Measurements from ENCODE around the gene KRT40.

DNA sequence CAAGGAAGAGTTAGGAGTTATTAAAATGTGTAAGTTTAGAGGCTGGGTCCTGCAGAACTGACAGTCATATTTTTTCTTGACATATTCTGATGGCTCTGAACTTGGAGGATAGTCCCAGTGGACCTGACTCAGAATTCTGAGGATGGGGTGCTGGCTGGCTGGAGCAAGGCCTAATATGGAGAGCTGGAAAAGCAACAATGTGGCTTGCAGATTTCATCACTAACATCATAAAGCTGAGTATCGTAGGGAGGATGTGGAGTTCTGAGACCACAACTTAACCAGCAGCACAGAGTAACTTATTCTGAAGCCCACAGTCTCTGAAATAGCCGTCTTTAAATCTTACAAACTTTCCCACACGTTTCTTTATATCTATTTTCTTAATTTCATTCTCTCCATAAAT, 40.6 kb upstream of the KRT40 start:
- TF ChIP-seq TARDBP (IDR thresholded peaks at IDR 0.05; ENCODE audit: borderline replicate concordance) (no peak), POLR2AphosphoS2 (IDR thresholded peaks at IDR 0.05; ENCODE audit: low read depth, low read length) (no peak), CREB1 (IDR thresholded peaks at IDR 0.05; ENCODE audit: low read depth) (no peak), NR2F1 (conservative IDR thresholded peaks at IDR 0.05) (no peak), RAD21 (IDR thresholded peaks at IDR 0.05; ENCODE audit: insufficient read depth, low read depth, low read length) (no peak), ZZZ3 (IDR thresholded peaks at IDR 0.05; ENCODE audit: control insufficient read depth, insufficient read length, low read depth) (no peak)
- TF ChIP-seq, protein P1, sequence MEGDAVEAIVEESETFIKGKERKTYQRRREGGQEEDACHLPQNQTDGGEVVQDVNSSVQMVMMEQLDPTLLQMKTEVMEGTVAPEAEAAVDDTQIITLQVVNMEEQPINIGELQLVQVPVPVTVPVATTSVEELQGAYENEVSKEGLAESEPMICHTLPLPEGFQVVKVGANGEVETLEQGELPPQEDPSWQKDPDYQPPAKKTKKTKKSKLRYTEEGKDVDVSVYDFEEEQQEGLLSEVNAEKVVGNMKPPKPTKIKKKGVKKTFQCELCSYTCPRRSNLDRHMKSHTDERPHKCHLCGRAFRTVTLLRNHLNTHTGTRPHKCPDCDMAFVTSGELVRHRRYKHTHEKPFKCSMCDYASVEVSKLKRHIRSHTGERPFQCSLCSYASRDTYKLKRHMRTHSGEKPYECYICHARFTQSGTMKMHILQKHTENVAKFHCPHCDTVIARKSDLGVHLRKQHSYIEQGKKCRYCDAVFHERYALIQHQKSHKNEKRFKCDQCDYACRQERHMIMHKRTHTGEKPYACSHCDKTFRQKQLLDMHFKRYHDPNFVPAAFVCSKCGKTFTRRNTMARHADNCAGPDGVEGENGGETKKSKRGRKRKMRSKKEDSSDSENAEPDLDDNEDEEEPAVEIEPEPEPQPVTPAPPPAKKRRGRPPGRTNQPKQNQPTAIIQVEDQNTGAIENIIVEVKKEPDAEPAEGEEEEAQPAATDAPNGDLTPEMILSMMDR (IDR thresholded peaks at IDR 0.05 in 2 of 3, conservative IDR thresholded peaks at IDR 0.05 in 1 of 3; ENCODE audit: control insufficient read depth in 2 of 3, extremely low read depth in 1 of 3, insufficient read depth in 1 of 3, low read depth in 3 of 3, low read length in 3 of 3): no peak
